ENCODE results near the gene CXCR2.
"Not testable (repeated sequence)": the region's sequence is repeated elsewhere in the genome, so short reads cannot be mapped to it uniquely, and the experiment has no call there.

The CXCR2 gene

DNA sequence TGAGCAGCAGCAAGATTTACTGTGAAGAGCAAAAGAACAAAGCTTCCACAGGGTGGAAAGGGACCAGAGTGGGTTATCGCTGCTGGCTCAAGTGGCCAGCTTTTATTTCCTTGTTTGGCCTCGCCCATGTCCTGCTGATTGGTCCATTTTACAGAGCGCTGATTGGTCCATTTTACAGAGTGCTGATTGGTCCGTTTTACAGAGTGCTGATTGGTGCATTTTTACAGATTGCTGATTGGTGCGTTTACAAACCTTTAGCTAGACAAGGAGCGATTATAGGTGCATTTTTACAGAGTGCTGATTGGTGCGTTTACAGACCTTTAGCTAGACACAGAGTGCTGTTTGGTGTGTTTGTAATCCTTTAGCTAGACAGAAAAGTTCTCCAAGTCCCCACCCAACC is 17.0 kb upstream of the CXCR2 start:
- POLR2A ChIA-PET: interaction anchor here (0.8 kb wide), 2 partner anchors 10 to 17 kb away, joined by 3 read pairs; no protein-coding TSS in a partner anchor
- H3K27ac ChIP-seq (ENCODE audit: insufficient read depth in 1 of 2, low read depth in 1 of 2, low read length in 2 of 2, poor library complexity in 1 of 2, severe bottlenecking in 2 of 2); H3K27me3 ChIP-seq (replicated peaks in 2 of 5; ENCODE audit: control insufficient read depth in 4 of 5, insufficient read depth in 5 of 5, low read length in 4 of 5); H3K4me3 ChIP-seq (ENCODE audit: control insufficient read depth in 1 of 7, extremely low read depth in 1 of 7, insufficient read depth in 4 of 7, low read depth in 2 of 7, low read length in 6 of 7); CTCF ChIA-PET; H3K36me3 ChIP-seq (ENCODE audit: control insufficient read depth in 4 of 4, insufficient read depth in 4 of 4, low read length in 3 of 4); DNase-seq; H3K4me1 ChIP-seq (ENCODE audit: control extremely low read depth in 1 of 4, control insufficient read depth in 4 of 4, insufficient read depth in 4 of 4, low read length in 3 of 4): not testable (repeated sequence)
- peaks cover 0 to 16% (median 4%) of the 10 kb centered on the region in 5 experiments for H3K9me3 ChIP-seq (ENCODE audit: control extremely low read depth in 1 of 5, control insufficient read depth in 4 of 5, insufficient read depth in 2 of 5, low read depth in 1 of 5, low read length in 4 of 5)
- WGBS (ENCODE audit: insufficient coverage): 94% methylated on average over 5 of the region's 7 CpGs

GRCh38 chr2:218121789-218122188 is 4.0 kb upstream of the CXCR2 start:
- Histone ChIP-seq H3K9me3 (ENCODE audit: control extremely low read depth in 1 of 5, control insufficient read depth in 4 of 5, insufficient read depth in 2 of 5, low read depth in 1 of 5, low read length in 4 of 5) (peaks cover 0 to 24% (median 2%) of the 10 kb centered on the region in 5 experiments), H3K4me1 (ENCODE audit: control extremely low read depth in 1 of 4, control insufficient read depth in 4 of 4, insufficient read depth in 4 of 4, low read length in 3 of 4) (peaks cover 4 to 17% (median 12%) of the 10 kb centered on the region in 4 experiments)
- H3K4me3 ChIP-seq (ENCODE audit: control insufficient read depth in 1 of 7, extremely low read depth in 1 of 7, insufficient read depth in 4 of 7, low read depth in 2 of 7, low read length in 6 of 7); DNase-seq; H3K36me3 ChIP-seq (ENCODE audit: control insufficient read depth in 4 of 4, insufficient read depth in 4 of 4, low read length in 3 of 4); POLR2A ChIA-PET; H3K27ac ChIP-seq (ENCODE audit: insufficient read depth in 1 of 2, low read depth in 1 of 2, low read length in 2 of 2, poor library complexity in 1 of 2, severe bottlenecking in 2 of 2); H3K27me3 ChIP-seq (replicated peaks in 2 of 5; ENCODE audit: control insufficient read depth in 4 of 5, insufficient read depth in 5 of 5, low read length in 4 of 5): not testable (repeated sequence)
- CTCF ChIA-PET: interaction anchor here (1.3 to 1.5 kb wide), 2 partner anchors 8 kb away, joined by 3 to 5 read pairs; no protein-coding TSS in a partner anchor
- 97% methylated on average over 3 of the region's 4 CpGs for WGBS (ENCODE audit: insufficient coverage)

DNA sequence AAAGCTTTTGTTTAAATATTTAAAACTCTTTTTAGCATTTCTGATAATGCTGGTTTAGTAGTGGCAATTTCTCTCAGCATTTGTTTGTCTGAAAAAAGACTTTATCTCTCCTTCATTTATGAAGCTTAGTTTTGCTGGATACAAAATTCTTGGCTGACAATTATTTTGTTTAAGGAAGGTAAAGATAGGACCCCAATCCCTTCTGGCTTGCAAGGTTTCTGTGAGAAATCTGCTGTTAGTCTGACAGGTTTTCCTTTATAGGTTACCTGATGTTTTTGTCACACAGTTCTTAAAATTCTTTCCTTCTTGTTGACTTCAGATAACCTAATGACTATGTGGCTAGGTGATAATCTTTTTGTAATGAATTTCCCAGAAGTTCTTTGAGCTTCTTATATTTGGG is 3.5 kb upstream of the CXCR2 start:
- H3K4me3 ChIP-seq (ENCODE audit: control insufficient read depth in 1 of 7, extremely low read depth in 1 of 7, insufficient read depth in 4 of 7, low read depth in 2 of 7, low read length in 6 of 7); H3K36me3 ChIP-seq (ENCODE audit: control insufficient read depth in 4 of 4, insufficient read depth in 4 of 4, low read length in 3 of 4); H3K27me3 ChIP-seq (replicated peaks in 2 of 5; ENCODE audit: control insufficient read depth in 4 of 5, insufficient read depth in 5 of 5, low read length in 4 of 5); POLR2A ChIA-PET; H3K27ac ChIP-seq (ENCODE audit: insufficient read depth in 1 of 2, low read depth in 1 of 2, low read length in 2 of 2, poor library complexity in 1 of 2, severe bottlenecking in 2 of 2); DNase-seq: not testable (repeated sequence)
- peaks cover 4 to 17% (median 12%) of the 10 kb centered on the region in 4 experiments for H3K4me1 ChIP-seq (ENCODE audit: control extremely low read depth in 1 of 4, control insufficient read depth in 4 of 4, insufficient read depth in 4 of 4, low read length in 3 of 4)
- peaks cover 0 to 19% (median 2%) of the 10 kb centered on the region in 5 experiments for H3K9me3 ChIP-seq (ENCODE audit: control extremely low read depth in 1 of 5, control insufficient read depth in 4 of 5, insufficient read depth in 2 of 5, low read depth in 1 of 5, low read length in 4 of 5)
- CTCF ChIA-PET: interaction anchor here (1.5 kb wide), 1 partner anchor 9 kb away, joined by 5 read pairs; no protein-coding TSS in a partner anchor

- CTCF ChIA-PET: interaction anchor here (1.0 to 1.2 kb wide), 2 partner anchors 44 to 53 kb away, joined by 3 read pairs; no protein-coding TSS in a partner anchor
- peaks cover 0 to 19% (median 2%) of the 10 kb centered on the region in 5 experiments for H3K9me3 ChIP-seq (ENCODE audit: control extremely low read depth in 1 of 5, control insufficient read depth in 4 of 5, insufficient read depth in 2 of 5, low read depth in 1 of 5, low read length in 4 of 5)
- no peak for DNase-seq
- WGBS (ENCODE audit: insufficient coverage): 80% methylated on average over 1 of the region's 4 CpGs
- H3K36me3 ChIP-seq (ENCODE audit: control insufficient read depth in 4 of 4, insufficient read depth in 4 of 4, low read length in 3 of 4): no peaks in the 10 kb centered on the region
- H3K27me3 ChIP-seq (replicated peaks in 2 of 5; ENCODE audit: control insufficient read depth in 4 of 5, insufficient read depth in 5 of 5, low read length in 4 of 5): no peaks in the 10 kb centered on the region
- H3K4me1 ChIP-seq (ENCODE audit: control extremely low read depth in 1 of 4, control insufficient read depth in 4 of 4, insufficient read depth in 4 of 4, low read length in 3 of 4): peaks cover 4 to 17% (median 12%) of the 10 kb centered on the region in 4 experiments
- no peak overlapping the region for H3K27ac ChIP-seq (ENCODE audit: insufficient read depth in 1 of 2, low read depth in 1 of 2, low read length in 2 of 2, poor library complexity in 1 of 2, severe bottlenecking in 2 of 2)
- H3K4me3 ChIP-seq (ENCODE audit: control insufficient read depth in 1 of 7, extremely low read depth in 1 of 7, insufficient read depth in 4 of 7, low read depth in 2 of 7, low read length in 6 of 7): no peak overlapping the region
- POLR2A ChIA-PET: no interaction called here
Observed at GRCh38 chr2:218123986-218124385, 1.8 kb upstream of the CXCR2 start.

- 66% methylated on average over 4 of the region's 4 CpGs for WGBS (ENCODE audit: insufficient coverage)
- H3K4me3 ChIP-seq (ENCODE audit: control insufficient read depth in 1 of 7, extremely low read depth in 1 of 7, insufficient read depth in 4 of 7, low read depth in 2 of 7, low read length in 6 of 7): peak overlapping the region in 3 of 7 experiments; percentile 19 to 30 (median 20)
Observed at GRCh38 chr2:218125095-218125494, 733 bp upstream of the CXCR2 start.

DNA sequence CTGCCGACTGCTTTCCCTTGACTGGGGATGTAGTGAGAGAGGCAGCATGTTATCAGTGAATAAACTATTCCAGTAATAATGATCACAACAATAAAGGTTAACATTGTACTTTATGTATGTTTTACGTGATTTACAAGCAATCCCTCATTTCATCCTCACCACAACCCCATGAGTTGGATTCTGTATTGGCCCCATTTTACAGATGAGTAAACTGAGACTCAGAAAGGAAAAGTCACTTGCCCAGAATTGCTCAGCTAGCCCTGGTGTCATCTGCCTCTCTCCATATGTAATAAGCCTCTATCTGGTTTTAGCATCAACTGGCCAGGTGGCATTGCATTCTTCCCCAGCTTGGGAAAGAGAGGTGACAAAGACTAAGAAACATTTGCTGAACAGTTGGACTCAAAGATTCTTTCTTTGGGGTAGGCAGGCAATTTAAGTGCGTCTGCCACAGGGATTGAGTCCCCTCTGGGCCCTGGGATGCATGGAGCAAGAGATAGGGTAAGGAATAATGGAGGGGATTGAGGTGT is 2.2 kb downstream of the CXCR2 start:
- no peak overlapping the region for H3K27ac ChIP-seq (ENCODE audit: insufficient read depth in 1 of 2, low read depth in 1 of 2, low read length in 2 of 2, poor library complexity in 1 of 2, severe bottlenecking in 2 of 2)
- no peaks in the 10 kb centered on the region for H3K36me3 ChIP-seq (ENCODE audit: control insufficient read depth in 4 of 4, insufficient read depth in 4 of 4, low read length in 3 of 4)
- H3K27me3 ChIP-seq (replicated peaks in 2 of 5; ENCODE audit: control insufficient read depth in 4 of 5, insufficient read depth in 5 of 5, low read length in 4 of 5): no peaks in the 10 kb centered on the region
- ChIA-PET CTCF (no interaction called here), POLR2A (interaction anchor here (1.0 kb wide), 1 partner anchor 22 kb away, joined by 3 read pairs; no protein-coding TSS in a partner anchor)
- H3K9me3 ChIP-seq (ENCODE audit: control extremely low read depth in 1 of 5, control insufficient read depth in 4 of 5, insufficient read depth in 2 of 5, low read depth in 1 of 5, low read length in 4 of 5): no peaks in the 10 kb centered on the region
- H3K4me3 ChIP-seq (ENCODE audit: control insufficient read depth in 1 of 7, extremely low read depth in 1 of 7, insufficient read depth in 4 of 7, low read depth in 2 of 7, low read length in 6 of 7): peak overlapping the region in 1 of 7 experiments; percentile 46
- peaks cover 4 to 17% (median 12%) of the 10 kb centered on the region in 4 experiments for H3K4me1 ChIP-seq (ENCODE audit: control extremely low read depth in 1 of 4, control insufficient read depth in 4 of 4, insufficient read depth in 4 of 4, low read length in 3 of 4)
- WGBS (ENCODE audit: insufficient coverage): 100% methylated on average over 1 of the region's 3 CpGs
- no peak for DNase-seq

More at GRCh38 chr2:218125095-218125494, 733 bp upstream of the CXCR2 start:
- ChIA-PET CTCF (no interaction called here), POLR2A (no interaction called here)
- Histone ChIP-seq H3K27me3 (replicated peaks in 2 of 5; ENCODE audit: control insufficient read depth in 4 of 5, insufficient read depth in 5 of 5, low read length in 4 of 5) (no peaks in the 10 kb centered on the region), H3K9me3 (ENCODE audit: control extremely low read depth in 1 of 5, control insufficient read depth in 4 of 5, insufficient read depth in 2 of 5, low read depth in 1 of 5, low read length in 4 of 5) (peaks cover 0 to 19% (median 2%) of the 10 kb centered on the region in 5 experiments), H3K27ac (ENCODE audit: insufficient read depth in 1 of 2, low read depth in 1 of 2, low read length in 2 of 2, poor library complexity in 1 of 2, severe bottlenecking in 2 of 2) (no peak overlapping the region), H3K4me1 (ENCODE audit: control extremely low read depth in 1 of 4, control insufficient read depth in 4 of 4, insufficient read depth in 4 of 4, low read length in 3 of 4) (peaks cover 4 to 17% (median 12%) of the 10 kb centered on the region in 4 experiments), H3K36me3 (ENCODE audit: control insufficient read depth in 4 of 4, insufficient read depth in 4 of 4, low read length in 3 of 4) (no peaks in the 10 kb centered on the region)
- DNase-seq: no peak

DNA sequence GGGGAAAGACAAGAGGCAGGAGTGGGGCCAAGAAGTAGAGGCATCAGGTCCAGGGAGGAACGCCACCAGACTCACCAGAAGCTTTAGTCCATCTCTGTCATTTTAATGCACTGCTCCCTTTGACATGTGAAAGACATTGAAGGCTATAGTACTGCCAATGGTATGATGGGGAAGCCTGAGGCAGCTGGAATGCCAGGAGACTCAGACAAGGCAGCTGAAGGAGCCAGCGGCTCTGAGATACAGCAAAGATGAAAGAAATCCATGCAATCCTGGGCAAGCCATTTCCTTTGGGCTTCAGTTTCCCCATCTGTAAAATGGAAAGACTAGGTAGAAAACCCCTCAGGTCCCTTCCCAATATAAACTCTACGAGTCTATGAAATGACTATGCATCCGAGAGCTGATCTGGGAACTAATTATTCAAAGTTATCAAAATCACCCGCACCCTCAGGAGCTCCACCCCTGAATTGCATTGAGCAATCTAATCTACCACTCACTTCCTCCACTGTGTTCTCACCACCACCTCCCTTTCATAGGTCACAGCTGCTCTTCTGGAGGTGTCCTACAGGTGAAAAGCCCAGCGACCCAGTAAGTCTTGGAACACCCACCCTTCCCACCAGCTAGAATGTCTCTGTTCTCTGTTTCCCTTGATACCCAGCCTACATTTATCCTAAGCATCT is 3.1 kb downstream of the CXCR2 start:
- H3K36me3 ChIP-seq (ENCODE audit: control insufficient read depth in 4 of 4, insufficient read depth in 4 of 4, low read length in 3 of 4): no peaks in the 10 kb centered on the region
- 90% methylated on average over 5 of the region's 6 CpGs for WGBS (ENCODE audit: insufficient coverage)
- no peak for DNase-seq
- H3K27ac ChIP-seq (ENCODE audit: insufficient read depth in 1 of 2, low read depth in 1 of 2, low read length in 2 of 2, poor library complexity in 1 of 2, severe bottlenecking in 2 of 2): no peak overlapping the region
- POLR2A ChIA-PET: no interaction called here
- H3K4me1 ChIP-seq (ENCODE audit: control extremely low read depth in 1 of 4, control insufficient read depth in 4 of 4, insufficient read depth in 4 of 4, low read length in 3 of 4): peaks cover 4 to 17% (median 12%) of the 10 kb centered on the region in 4 experiments
- CTCF ChIA-PET: interaction anchor here (0.9 kb wide), 1 partner anchor 28 kb away, joined by 3 read pairs; no protein-coding TSS in a partner anchor
- no peaks in the 10 kb centered on the region for H3K27me3 ChIP-seq (replicated peaks in 2 of 5; ENCODE audit: control insufficient read depth in 4 of 5, insufficient read depth in 5 of 5, low read length in 4 of 5)
- peak overlapping the region in 1 of 7 experiments; percentile 46 for H3K4me3 ChIP-seq (ENCODE audit: control insufficient read depth in 1 of 7, extremely low read depth in 1 of 7, insufficient read depth in 4 of 7, low read depth in 2 of 7, low read length in 6 of 7)
- H3K9me3 ChIP-seq (ENCODE audit: control extremely low read depth in 1 of 5, control insufficient read depth in 4 of 5, insufficient read depth in 2 of 5, low read depth in 1 of 5, low read length in 4 of 5): no peaks in the 10 kb centered on the region

Data from common myeloid progenitor, CD34-positive (primary cell).